PC-3 (cell line): ENCODE data around the gene AFF2.

ENCODE experiments used
- CTCF ChIP-seq: fragments of 300-600 bp; sonication (generic); conservative IDR thresholded peaks from 2 replicates; pipeline ENCODE4 v1.5.1; 2017; ENCODE audit warnings: antibody characterized with exemption, low read depth, mild to moderate bottlenecking, low read length
- EZH2 ChIP-seq: fragments of 300-600 bp; sonication (generic); IDR thresholded peaks from one replicate; pipeline ENCODE4 v1.6.1; 2017; ENCODE audit warnings: antibody characterized with exemption, mild to moderate bottlenecking, low read length; ENCODE audit not compliant: unreplicated experiment
- EZH2phosphoT487 ChIP-seq: fragments of 300-600 bp; sonication (generic); IDR thresholded peaks from 2 replicates; pipeline ENCODE4 v1.6.1; 2018; ENCODE audit warnings: mild to moderate bottlenecking, antibody characterized with exemption, low read length, borderline replicate concordance

GRCh38 chrX:148938348-148938747 lies 437.9 kb downstream of the AFF2 start:
- TF ChIP-seq CTCF (no peak), EZH2 (no peak), EZH2phosphoT487 (no peak)
